Measurements from ENCODE around the gene SNTG2. TPM values are rescaled to one million over a fixed set of nuclear protein-coding genes. Genes with fewer than 3 reads are reported as not detected.

SNTG2 gene
- total and polyA plus RNA-seq, 2 donors (not counting 3 experiments of a cell fraction or from before 2014, with no cell fraction given): not detected

DNA sequence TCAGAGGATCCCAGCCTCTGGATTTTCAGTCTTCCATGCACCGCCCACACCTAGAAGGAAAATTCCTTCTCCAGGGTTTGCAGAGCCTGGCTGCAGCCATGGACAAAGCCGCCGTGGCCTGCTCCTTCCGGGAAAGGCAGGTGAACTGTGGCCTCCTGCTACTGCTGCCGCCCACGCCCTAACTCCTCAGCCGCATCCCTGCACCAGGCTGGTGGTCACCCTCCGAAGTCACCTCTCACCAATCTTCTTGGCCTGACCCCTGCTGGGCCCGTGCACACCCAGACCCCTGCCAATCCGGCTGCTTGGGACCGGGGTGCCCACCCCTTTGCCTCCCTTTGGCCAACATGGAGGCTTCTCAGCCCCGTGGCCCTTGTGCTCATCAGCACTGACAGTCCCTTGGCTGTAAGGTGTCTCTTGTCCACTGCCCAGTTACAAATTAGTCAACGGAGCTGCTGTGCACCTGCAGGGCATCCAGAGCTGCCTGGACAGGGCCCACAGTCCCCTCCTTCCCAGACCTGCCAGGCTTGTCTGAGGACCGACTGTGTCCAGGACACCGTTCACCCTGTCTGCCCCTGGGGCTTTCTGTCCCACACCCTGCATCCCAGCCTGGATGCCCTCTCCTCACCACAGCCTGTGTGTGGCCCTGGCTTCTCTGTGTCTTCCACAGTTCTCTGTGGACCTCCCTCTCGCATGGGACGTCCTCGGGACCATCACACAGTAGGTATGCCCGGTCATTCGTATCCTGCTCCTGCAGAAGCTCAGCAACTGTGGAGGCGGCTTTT lies 332.6 kb downstream of the SNTG2 start:
- DNase-seq (ENCODE audit: low read depth, low spot score) (no peak), FAIRE-seq (no peak)
- H3K36me3 ChIP-seq (ENCODE audit: control insufficient read depth in 2 of 2, extremely low read depth in 1 of 2, insufficient read depth in 2 of 2, low read length in 2 of 2): no peaks in the 10 kb centered on the region
- no peak for TF ChIP-seq JUN (IDR thresholded peaks at IDR 0.05; ENCODE audit: borderline replicate concordance, insufficient read depth, insufficient read length, low read depth)
- TF ChIP-seq POLR2AphosphoS5 (IDR thresholded peaks at IDR 0.05; ENCODE audit: insufficient read depth, low read depth, low read length): no peak
- no peak for TF ChIP-seq FOS (IDR thresholded peaks at IDR 0.05; ENCODE audit: borderline replicate concordance, insufficient read depth, low read length)
- TF ChIP-seq, protein P1, sequence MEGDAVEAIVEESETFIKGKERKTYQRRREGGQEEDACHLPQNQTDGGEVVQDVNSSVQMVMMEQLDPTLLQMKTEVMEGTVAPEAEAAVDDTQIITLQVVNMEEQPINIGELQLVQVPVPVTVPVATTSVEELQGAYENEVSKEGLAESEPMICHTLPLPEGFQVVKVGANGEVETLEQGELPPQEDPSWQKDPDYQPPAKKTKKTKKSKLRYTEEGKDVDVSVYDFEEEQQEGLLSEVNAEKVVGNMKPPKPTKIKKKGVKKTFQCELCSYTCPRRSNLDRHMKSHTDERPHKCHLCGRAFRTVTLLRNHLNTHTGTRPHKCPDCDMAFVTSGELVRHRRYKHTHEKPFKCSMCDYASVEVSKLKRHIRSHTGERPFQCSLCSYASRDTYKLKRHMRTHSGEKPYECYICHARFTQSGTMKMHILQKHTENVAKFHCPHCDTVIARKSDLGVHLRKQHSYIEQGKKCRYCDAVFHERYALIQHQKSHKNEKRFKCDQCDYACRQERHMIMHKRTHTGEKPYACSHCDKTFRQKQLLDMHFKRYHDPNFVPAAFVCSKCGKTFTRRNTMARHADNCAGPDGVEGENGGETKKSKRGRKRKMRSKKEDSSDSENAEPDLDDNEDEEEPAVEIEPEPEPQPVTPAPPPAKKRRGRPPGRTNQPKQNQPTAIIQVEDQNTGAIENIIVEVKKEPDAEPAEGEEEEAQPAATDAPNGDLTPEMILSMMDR (IDR thresholded peaks at IDR 0.05; ENCODE audit: extremely low read depth in 1 of 2, insufficient read depth in 1 of 2, low read depth in 1 of 2, low read length in 2 of 2): no peak
- no peak for TF ChIP-seq GATA2 (IDR thresholded peaks at IDR 0.05; ENCODE audit: insufficient read depth, insufficient read length, low read depth, low read length)
- no peak for TF ChIP-seq EZH2 (IDR thresholded peaks at IDR 0.05; ENCODE audit: borderline replicate concordance, low read depth, low read length, severe bottlenecking)
- no peak for TF ChIP-seq POLR2A (IDR thresholded peaks at IDR 0.05; ENCODE audit: low read depth, low read length)
- no peak for TF ChIP-seq MYC (IDR thresholded peaks at IDR 0.05; ENCODE audit: low read depth, low read length)
- TF ChIP-seq MAX (IDR thresholded peaks at IDR 0.05; ENCODE audit: insufficient read depth, insufficient read length): no peak
- no peak overlapping the region for H2AFZ ChIP-seq (ENCODE audit: low read depth, low read length)
- ChIA-PET CTCF (no interaction called here), POLR2A (no interaction called here)
- H3K4me2 ChIP-seq (ENCODE audit: insufficient read depth, low read length): no peak overlapping the region
- no peak overlapping the region for H3K4me3 ChIP-seq (replicated peaks in 1 of 3; ENCODE audit: insufficient read depth in 1 of 3, low read depth in 1 of 3, low read length in 3 of 3)
- peaks cover 4% of the 10 kb centered on the region for H3K9me3 ChIP-seq (replicated peaks; ENCODE audit: control insufficient read depth, insufficient read depth, low read length)
- no peaks in the 10 kb centered on the region for H4K20me1 ChIP-seq (replicated peaks; ENCODE audit: control insufficient read depth, extremely low read depth, insufficient read depth, low read length)
- H3K27me3 ChIP-seq (ENCODE audit: control insufficient read depth in 2 of 2, insufficient read depth in 2 of 2, low read length in 2 of 2): no peaks in the 10 kb centered on the region
- H3K79me2 ChIP-seq (ENCODE audit: control insufficient read depth, insufficient read depth, low read length): no peaks in the 10 kb centered on the region
- dilution Hi-C loops (cut with MboI; ENCODE audit: extremely low pct_ligation_motif_present, low sequenced_read_pairs): no loop called here
- H3K4me1 ChIP-seq (ENCODE audit: control insufficient read depth, extremely low read depth, insufficient read depth, low read length): no peaks in the 10 kb centered on the region
- no TSS peak for BruUV-seq (replicated peaks)
- intact Hi-C loops (cut with micrococcal nuclease): no loop called here
- no peaks in the 10 kb centered on the region for H3K9me1 ChIP-seq (replicated peaks; ENCODE audit: control insufficient read depth, extremely low read depth, insufficient read depth, low read length)
- no peak overlapping the region for H3K27ac ChIP-seq (ENCODE audit: insufficient read depth, low read depth, low read length)
- no peak overlapping the region for H3K9ac ChIP-seq (replicated peaks; ENCODE audit: extremely low read depth, insufficient read depth, low read length)
